Stimulated activated CD8-positive, alpha-beta memory T cell treated with anti-CD3 and anti-CD28 coated beads, Interleukin-15, amount 100 ng/mL, for 1 hour (primary cell): ENCODE data around the gene LBHD2.
"Not testable (repeated sequence)": the region's sequence is repeated elsewhere in the genome, so short reads cannot be mapped to it uniquely, and the experiment has no call there.

Experiments
- DNase-seq: peaks from one replicate; pipeline ENCODE4 v3.0.0-alpha.2; 2020; ENCODE audit warnings: low read depth

LBHD2 gene

DNA sequence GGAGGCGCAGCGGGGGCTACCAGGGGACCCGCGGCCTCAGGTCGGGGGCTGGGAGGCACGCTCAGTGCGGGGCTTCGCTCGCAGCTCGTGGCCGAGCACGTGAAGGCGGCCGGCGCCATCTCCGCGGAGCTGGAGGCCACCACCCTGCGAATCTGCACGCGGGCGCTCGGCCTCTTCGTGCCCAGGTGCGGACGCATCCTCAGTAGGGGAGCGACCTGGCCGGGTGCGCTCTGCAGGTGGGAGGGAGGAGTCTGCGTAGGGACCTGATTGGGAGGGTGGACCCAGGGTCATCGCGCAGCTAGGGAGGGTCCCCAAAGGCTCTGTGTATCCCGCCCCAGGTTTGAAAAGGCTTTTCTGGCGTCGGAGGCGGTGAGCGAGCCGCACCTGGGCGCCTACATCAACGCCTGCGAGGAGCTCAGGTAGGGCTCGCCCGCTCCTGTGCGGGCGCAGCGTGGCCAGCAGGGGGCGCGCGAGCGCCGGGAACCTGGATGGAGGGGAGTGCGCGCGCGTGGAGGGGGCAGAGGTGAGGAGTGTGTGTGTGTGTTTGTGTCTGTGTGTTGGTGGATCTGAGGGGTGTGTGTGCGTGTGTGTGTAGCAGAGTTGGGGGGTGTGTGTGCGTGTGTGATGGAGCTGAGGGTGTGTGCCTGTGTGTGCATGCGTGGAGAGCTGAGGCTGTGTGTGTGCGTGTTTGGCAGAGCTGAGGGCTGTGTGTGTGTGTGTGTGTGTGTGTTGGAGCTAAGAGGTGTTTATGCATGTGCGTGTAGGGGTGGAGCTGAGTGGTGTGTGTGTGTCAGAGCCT, 20.8 kb downstream of the LBHD2 start:
- DNase-seq: peak; percentile 49

- DNase-seq: no peak
Observed at GRCh38 chr14:103105580-103106150, 21.7 kb downstream of the LBHD2 start.

DNA sequence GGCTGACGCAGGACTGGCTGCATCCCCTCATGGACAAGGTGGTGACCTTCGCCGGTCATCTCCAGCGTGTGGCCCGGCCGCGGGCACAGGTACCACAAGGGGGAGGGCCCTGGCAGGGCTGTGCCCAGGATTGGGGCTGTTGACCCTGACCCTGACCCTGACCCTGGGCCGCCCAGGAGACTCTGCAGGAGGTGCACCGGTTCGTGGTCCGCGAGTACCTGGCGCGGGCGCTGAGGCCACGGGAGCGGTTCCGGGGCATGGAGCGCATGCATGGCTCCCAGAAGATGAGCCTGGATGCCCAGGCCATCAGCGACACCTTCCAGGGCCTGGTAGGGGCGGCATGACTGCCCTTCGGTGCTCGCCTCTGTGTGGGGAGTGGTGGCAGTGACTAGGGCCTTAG, 23.4 kb downstream of the LBHD2 start:
- no peak for DNase-seq

- DNase-seq: no peak
Observed at GRCh38 chr14:103107941-103108748, 24.1 kb downstream of the LBHD2 start.

DNA sequence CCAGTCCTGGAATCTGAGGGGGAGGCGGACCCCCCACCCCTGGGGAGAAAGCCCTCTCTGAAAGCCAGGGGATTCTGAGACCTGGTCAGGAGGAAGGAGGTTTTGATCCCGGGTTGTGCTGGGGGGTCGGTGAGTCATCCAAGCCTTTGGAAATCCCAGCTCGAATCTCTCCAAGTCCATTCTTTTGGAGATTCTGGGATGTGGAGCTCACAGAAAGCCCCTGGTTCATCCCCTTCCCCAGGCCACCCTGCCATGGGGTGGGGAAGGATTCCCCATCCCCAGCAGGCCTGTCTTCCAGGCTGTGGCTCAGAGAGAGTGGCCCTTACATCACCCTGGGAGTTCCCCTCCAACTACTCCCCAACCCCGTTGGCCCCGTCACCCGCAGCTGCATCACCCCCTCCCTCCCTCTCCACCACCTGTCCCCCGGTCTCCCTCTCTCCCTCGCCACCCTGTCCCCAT, 24.8 kb downstream of the LBHD2 start:
- no peak for DNase-seq

DNA sequence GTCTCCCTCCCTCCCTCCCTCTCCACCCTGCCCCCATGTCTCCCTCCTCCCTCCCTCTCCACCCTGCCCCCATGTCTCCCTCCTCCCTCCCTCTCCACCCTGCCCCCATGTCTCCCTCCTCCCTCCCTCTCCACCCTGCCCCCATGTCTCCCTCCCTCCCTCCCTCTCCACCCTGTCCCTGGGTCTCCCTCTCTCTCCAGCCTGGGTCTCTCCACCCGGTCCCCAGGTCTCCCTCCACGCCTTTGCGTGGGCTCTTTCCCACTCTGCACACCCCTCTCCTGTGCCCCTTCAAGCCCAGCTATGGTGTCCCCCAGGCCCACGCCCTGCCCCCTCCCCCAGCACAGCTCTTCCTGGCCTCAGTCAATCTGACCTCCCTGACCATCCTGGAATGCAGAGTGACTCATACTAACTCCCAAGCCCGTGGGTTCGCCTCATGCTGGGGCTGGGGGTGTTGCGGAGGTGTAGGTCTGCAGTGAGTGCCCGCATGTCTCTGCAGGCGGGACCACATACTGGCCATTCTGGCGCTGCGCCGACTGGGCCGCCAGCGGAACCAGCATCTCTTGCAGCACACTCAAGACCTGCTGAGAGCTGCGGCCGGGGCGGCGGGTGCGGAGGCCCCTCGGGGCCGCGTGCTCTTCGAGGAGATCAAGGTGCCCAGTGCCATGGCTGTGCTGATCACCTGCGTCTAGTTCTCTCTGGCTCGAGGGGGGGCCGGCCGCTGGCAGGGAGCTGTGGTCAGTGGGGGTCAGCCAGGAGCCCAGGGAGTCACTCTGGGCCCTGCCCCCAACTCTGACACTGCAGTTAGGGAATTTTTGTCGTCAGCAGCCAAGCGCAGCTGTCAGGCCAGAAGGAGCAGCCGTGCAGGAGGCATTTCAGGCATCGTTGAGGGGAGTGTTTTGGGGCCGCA, 25.8 kb downstream of the LBHD2 start:
- DNase-seq: no peak

DNA sequence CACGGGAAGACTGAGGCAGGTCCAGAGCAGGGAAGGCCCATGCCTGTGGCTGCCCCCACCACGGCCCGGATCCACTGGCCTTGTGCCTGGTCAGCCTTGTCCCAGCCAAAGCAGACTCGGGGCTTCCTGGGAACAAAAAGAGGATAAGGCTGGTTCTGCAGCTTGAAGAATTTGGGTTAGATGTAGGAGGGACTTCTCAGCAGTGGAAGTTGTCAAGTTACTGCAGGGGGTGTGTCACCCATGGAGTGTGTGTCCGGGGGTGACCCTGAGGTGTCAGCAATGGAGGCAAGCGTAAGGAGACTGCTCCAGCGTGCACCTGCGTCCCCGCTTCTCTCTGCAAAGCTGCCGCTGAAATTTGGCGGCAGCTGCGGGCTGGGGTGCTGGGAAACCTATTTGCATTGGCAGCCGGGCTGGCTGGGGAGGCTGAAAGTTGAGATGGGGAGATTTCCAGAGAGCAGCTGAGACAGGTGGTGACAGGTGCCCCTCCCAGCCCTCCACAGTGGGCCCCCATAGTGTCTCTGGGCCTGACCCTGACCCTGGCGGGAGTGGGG, 26.7 kb downstream of the LBHD2 start:
- no peak for DNase-seq

DNA sequence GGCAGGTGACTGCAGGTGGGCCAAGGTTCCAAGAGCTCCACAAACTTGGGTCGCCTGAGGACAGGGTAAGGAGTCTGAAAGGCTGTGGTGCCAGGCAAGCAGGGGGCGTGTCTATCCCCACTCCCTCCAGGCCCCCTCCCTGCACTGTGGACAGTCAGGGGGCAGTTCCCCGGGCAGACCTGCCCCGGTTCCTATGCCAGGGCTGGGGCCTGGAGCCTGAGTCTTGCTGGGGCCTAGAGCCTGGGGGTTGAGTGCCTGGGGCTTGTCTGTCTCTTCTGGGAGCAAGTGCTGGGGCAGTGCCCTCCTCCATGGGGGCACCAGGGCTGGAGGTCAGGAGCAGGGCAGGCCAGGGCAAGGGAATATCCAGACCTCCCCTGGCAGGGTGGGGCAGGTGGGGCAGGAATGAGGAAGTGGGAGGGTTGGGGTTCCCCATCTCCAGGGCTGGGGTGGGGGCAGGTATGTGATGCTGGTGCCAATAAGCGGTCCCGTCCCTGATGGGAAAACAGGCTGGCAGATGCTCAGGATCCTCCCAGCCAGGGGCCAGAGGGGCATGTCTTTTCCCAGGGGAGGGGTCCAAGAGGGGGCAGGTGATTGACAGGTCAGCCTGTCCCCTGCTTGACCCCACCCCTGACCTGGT, 27.3 kb downstream of the LBHD2 start:
- DNase-seq: no peak

DNA sequence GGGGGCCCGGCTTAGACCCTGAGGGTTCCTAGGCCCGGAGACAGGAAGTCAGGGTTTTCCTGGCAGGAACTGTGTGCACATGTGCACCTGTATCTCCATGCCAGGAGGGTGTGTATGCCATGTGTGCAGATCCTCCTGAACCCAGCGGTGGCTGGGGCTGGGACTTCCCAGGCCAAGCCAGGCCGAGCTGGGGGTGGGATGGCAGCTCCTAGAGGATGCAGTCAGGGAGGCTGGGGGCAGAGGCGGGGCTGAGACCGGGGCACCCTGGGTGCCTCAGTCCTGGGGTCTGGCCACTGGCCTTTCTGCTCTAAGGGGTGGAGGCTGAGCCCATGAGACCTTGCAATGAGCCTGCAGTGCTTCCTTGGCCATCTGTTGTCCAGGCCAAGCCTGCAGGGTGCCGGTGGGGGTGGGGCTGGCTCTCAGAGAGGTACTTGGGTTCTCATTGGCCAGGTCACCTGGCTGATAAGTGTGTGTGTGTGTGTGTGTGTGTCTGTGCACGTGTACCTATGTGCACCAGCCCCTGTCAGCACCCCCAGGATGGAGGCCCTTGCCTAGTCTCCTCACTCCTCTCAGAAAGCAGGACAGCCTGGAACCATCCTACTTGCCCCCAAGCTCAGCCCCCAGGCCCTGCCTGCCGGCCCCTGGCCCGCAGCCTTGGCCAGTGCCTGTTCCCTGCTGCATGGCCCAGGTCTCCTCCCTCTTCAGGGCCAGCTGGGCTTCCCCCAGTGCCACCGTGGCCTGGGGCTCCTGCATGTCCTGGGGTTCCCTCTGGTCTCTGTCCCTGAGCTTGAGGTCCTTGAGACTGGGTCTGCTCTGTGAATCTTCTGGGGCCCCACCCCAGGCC, 28.6 kb downstream of the LBHD2 start:
- DNase-seq: no peak

- no peak for DNase-seq
Observed at GRCh38 chr14:103113303-103113702, 29.3 kb downstream of the LBHD2 start.

DNA sequence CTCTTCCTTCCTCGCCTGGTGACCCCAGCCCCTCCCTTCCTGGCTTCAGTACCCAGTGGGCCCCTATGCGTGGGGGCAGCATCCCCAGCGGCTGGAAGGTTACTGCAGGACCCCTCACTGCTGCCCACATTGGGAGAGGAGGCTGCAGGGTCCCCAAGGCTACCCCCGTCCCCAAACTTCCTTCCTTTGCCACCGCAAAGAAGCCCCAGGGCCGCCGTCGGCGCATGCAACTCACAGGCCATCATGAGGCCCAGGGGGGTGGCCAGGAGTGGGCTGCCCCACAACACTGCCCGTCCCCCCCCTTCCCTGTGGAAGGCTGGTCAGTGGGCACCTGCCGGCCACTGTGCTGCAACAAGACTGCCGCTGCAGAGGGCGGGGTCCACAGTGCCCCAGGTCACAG, 29.8 kb downstream of the LBHD2 start:
- no peak for DNase-seq

GRCh38 chr14:103115086-103115679, 31.2 kb downstream of the LBHD2 start:
- DNase-seq: not testable (repeated sequence)

GRCh38 chr14:103115845-103116572, 32.0 kb downstream of the LBHD2 start:
- no peak for DNase-seq

DNA sequence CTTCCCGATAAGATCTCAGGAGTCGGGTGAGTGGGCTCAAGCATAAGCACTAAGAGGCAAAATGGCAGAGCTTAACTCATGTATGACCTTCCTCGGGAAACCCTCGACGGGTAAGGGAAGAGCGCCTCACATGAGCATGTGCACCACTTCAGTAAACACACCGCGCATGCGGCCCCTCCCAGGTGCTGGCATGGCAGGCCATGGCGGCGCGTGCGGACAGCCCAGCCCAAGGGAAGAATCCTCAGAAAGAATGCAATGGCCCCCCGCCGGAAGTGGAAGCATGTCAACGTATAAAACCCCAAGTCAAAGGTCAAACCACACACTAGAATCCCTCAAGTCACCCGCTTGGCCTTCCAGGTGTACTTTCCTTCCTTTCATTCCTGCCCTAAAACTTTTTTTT, 32.6 kb downstream of the LBHD2 start:
- no peak for DNase-seq

GRCh38 chr14:103117499-103117898, 33.5 kb downstream of the LBHD2 start:
- DNase-seq: not testable (repeated sequence)

- no peak for DNase-seq
Observed at GRCh38 chr14:103118018-103118662, 34.1 kb downstream of the LBHD2 start.

DNA sequence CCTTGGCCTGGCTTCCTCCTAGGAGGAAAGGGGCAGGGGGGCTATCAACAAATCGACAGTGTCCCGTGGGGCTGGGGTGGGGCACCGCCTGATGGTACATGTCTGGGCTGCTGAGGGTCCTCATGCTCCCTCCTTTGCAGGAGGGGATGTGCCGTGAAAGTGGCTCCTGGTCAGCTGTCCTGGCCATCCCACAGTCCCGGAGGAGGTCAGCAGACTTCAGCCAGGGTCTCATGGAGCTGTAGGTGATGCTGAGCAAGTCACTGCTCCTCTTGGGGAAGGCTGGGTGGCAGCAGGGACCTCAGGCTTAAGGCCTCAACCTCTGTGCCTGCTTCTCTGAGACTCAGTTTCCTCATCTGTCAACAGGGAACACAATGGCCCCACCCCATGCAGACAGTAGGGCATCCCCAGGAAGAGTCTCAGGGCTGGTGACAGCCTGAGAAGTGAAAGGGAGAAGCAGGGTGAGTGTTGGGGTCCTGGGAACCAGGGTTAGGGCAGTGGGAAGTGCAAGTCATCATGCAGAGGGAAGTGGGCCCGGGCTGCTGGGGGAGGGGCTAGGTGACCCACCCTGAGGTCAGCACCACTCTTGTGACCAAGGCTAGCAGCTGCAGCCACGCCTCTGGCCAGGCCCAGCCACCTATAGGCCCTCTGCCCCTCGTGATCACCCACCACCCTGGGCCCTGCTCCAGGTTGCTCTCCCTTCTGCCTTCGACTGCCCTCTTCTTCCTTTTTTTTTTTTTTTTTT, 34.8 kb downstream of the LBHD2 start:
- DNase-seq: no peak

- DNase-seq: not testable (repeated sequence)
Observed at GRCh38 chr14:103119527-103119926, 35.5 kb downstream of the LBHD2 start.
